ENCODE results near the gene PLK2.

DNA sequence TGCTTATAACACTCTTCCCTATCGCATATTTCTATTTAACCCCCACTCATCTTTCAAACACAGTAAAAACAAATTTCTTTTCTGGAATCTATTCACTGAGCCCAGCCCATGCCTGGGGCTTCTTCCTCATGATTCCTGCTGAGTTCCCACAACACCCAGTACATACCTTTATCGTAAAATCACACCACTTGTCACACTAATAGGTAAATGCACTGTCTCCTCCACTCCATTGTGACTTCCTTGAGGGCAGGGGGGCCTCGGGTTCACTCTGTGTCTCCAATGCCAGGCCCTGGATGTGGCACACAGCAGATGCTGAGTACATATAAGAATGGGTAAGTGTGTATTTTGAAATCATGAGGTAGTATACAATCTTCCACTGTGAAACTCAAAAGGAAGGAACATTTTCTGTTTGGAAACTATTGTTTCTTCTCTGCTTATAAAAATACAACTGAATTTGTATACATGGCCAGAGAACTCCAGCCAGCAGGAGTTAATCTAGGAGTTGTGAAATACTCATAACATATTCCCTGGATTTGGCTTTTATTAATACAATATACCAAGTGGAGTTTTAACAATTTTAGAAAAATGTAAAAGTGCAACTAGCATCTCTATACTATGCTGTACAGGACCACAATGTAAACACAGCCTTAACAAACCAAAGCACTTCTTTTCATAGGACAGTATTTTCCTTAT lies 7.2 kb downstream of the PLK2 start:
- TF ChIP-seq SIN3A (IDR thresholded peaks at IDR 0.05; ENCODE audit: borderline replicate concordance, insufficient read depth, low read length): no peak
- no peak for TF ChIP-seq REST (IDR thresholded peaks at IDR 0.05; ENCODE audit: insufficient read depth in 1 of 2, low read depth in 2 of 2, low read length in 2 of 2)
- no peak for TF ChIP-seq TAF1 (IDR thresholded peaks at IDR 0.05; ENCODE audit: borderline replicate concordance, insufficient read depth, low read length)
- no peak for TF ChIP-seq POLR2AphosphoS5 (IDR thresholded peaks at IDR 0.05; ENCODE audit: low read depth, low read length)
- TF ChIP-seq FOXP2 (optimal IDR thresholded peaks at IDR 0.05; ENCODE audit: borderline replicate concordance, extremely low read depth, extremely low read length, insufficient read depth): no peak

Measured in PFSK-1 (cell line).